Activated T-cell treated with anti-CD3 and anti-CD28 coated beads for 4 hours (primary cell): ENCODE measurements around the gene C1QTNF8.
"Not testable (repeated sequence)": the region's sequence is repeated elsewhere in the genome, so short reads cannot be mapped to it uniquely, and the experiment has no call there.

ENCODE experiments used
- DNase-seq: peaks from one replicate; pipeline ENCODE4 v3.0.0-alpha.2; 2020

Gene C1QTNF8

DNA sequence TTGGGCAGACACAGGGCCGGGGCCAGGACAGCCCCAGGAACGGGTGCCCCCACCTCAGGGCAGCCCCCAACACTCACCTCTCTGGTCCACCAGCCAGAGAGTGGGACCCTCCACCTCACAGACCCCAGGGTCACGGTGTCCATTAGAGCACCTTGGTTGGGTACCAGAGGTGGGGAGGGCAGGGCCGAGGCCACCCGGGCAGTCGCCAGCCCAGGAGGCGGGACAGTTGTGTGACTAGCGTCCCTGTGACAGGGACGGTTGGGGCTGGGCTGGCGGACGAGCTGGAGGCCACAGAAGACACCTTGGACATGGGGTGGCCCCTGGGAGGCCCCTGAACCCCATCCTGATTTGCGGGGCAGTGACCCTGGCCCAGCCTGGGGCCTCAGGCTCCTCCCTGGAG, 11.7 kb upstream of the C1QTNF8 start:
- DNase-seq, result no peak

DNA sequence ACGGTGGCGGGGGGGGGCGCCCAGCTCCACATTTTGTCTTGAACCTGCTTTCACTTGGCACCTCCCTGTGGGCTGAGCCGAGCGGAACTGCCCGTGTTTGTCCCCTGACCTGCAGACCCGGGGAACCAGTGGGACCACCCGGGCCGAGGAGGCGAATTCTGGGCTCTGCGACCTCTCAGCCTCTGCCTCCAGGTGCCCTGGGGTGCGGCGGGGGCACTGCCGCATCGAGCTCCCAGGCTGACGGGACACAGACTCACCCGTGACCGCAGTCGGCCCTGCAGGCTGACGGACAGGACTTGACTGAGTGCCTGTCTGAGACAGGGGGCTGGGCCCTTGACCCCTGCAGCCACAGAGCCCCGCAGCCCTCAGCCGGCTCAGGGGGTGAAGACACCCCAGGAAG, 11.1 kb upstream of the C1QTNF8 start:
- DNase-seq, result no peak

DNA sequence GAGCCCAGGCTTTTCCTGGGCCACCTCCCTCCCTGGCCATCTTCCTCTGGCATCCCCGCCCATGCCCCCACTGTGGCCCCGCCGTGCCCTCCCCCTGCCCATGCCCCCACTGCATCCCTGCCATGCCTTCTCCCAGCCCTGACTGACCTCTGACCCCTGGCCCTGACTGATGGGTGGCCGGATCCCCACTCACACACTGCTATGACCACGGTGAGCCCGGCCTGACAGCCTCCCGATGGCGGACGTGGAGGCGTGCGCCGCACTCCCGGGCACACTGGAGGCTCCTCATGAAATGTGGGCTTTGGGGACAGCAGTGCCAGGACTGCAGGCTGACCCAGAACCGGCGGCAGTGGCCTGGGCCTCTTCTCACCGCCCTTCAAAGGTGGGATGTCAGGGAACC, 10.6 kb upstream of the C1QTNF8 start:
- DNase-seq, result no peak

GRCh38 chr16:1105888-1106620, 10.0 kb upstream of the C1QTNF8 start:
- DNase-seq, result peak; percentile 24

- DNase-seq, result no peak
These were observed 7.6 kb upstream of the C1QTNF8 start for GRCh38 chr16:1103636-1103980.

- DNase-seq, result peak; percentile 54
These were observed 7.0 kb upstream of the C1QTNF8 start for GRCh38 chr16:1102921-1103635.

- DNase-seq, result no peak
These were observed 6.3 kb upstream of the C1QTNF8 start for GRCh38 chr16:1102333-1102700.

DNA sequence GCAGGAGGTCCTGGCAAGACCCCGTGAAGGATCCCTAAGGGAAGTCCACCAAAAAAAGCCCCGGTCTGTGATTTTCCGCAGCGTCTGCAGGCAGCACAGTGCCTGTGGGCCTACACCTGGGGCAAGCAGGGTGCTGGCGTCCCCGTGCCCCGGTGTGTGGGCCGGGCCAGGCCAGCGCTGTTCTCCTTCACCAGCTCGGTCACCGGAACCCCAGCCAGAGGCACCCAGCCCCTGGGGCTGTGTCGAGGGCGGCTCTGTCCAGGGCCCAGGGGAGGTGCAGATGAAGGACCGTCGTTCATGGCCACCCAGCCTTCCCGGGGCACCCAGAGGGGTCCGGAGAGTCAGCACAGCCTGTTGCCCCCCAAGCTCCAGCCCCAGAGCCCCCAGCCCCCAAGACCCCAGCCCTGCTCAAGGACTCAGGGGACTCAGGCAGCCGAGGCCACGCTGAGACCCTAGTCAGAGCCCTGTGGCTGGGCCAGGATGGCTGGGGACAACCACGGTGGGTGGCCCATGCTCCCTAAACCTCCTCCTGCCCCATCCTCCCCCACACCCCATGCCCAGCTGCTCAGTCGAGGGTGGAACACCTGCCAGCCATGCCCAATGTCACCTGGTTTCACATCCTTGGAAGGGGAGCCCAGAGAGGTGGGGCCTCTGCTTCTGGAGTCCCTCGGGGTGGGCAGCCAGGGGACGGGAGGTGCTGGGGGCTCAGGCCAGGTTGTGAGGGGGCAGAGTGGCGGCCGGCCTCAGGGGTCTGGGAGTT, 5.7 kb upstream of the C1QTNF8 start:
- DNase-seq, result no peak

DNA sequence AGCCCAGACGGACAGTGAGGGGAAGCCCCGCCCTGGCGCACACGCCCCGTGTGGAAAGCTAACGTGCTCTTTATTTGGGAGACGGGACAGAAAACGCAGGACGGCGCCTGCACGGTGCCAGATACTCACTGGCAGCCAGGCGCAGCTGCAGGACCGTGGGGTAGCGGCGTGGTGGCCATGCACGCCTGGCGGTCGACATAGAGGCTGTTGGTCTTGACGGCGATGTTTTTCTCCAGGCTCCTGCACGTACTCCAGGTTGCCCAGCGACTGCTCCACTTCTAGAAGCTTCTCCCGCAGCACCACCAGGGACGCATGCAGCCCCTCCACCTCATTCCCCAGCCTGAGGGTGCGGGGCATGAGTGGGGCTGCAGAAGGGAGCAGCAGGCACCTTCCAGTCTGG, 5.1 kb upstream of the C1QTNF8 start:
- no peak for DNase-seq

DNA sequence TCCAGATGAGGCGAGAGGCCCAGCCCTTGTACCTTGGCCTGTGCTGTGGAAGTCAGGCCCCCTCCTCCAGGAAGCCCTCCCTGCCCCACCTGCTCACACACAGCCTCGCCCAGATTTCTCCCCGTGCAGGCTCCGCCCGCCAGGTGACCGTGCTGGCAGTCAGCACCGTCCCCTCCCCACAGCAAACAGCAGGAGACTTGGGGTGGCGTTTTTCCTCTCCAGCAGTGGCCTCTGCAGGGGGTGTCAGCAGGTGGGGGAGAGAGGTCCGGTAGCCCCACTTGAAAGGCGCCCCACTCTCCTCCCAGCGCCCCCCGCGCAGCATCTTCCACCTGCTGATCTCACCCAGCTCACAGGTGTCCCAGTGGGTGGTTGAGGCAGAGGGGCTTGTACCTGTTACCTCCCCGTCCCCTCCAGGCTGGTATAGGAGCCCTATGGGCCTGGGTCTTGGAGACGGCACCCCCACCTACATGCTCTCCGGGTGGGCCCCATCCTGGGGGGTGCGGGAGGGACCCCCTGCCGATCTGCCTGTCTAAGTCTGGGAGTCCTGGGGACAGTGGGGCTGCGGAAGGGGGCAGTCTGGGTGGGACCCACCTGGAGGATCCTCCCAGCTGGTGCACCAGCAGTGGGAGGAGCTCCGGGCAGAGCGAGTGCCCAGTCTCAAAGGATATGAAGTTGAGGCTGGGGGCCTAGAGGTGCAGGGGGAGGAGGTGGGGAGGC, 4.2 kb upstream of the C1QTNF8 start:
- no peak for DNase-seq

DNA sequence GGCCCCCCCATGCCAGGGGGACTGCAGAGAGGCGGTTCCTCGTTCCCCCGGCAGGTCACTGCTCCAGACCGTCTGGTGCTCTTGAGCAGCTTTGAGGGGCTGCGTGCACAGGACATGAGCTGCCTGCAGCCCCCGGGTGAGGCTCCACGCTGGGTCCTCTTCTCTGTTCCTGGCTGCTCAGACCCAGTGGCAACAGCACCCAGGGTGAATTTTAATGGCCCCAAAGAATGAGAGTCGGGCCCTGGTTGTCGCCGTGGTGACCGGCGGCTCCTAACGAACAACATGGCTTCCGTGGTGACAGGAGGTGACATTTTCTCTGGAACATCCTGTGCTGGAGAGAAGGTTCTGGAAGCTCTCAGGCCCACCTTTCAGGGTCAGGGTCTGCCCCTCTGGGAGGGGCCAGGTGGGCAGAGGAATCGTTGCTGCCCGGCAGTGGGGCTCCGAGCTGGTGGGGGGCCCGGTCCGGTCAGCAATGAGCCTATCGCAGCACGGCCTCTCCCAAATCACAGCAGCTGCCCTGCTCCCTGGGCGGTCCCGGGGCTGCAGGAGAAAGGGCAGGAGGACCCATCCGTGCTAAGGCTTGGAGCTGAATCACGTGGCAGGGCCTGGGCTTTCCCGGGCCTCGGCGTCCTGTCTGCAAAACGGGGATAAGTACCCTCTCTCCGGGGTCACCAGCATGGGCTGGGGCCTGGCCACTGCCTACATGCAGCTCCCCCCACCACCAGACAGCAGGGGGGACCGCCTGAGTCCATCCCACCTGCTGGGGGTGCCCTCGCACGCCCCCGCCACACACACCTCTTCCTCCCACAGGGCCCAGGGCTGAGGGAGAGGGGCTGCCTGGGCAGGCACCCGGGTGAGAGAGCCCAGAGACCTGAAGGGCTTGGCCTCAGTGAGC, 3.4 kb upstream of the C1QTNF8 start:
- no peak for DNase-seq

DNA sequence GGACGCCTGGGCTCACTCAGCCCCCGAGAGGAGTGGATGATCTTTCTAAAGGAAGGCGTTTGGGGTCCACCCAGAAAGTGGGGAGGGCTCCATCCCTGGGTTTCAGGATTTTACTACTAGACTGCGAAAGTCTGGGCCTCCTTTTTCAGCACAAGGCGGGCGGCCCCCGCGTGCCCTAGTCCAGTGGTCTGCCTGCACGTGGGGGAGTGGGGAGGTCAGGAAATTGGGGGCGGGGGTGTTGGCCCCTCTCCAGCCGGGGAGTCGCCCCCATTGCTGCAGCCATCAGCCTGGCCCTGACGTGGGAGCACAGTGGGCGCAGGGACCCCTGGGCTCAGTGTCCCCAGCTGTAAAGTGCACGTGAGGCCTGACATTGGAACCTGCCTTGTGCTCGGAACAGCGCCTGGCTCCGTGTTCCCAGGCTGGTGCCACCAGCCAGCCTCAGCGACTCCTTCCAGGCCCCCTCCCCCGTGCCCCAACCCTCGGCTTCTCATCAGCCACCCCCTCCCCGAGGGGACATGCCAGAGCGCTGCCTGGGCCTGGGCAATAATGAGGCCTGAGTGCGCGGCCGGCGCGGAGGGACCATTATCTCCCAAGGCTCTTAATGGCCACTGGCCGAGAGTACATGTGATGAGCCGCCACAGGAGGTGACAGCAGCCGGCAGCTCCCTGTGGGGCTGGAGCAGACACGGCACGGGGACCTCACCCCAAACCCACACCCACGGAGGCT, 2.4 kb upstream of the C1QTNF8 start:
- DNase-seq, result no peak

GRCh38 chr16:1097800-1098199, 1.8 kb upstream of the C1QTNF8 start:
- DNase-seq, result no peak

DNA sequence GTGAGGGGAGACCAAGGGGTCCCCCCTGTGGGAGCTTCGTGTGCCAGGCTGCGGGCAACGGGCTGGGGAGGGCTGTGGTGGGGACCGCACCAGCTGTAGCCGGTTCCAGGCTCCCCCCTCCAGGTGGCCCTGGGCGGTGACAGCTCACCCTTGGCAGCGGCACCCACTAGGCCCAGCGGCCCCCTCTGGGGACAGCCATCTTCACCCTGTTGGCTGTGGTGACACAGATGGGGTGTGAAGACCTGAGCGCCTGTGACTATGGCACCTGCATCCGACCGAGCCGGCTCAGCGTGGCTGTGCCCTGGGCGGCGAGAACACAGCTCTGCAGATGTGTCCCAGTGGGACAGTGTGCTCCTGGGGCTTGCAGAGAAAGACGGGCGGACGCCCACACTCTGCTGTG, 1.1 kb upstream of the C1QTNF8 start:
- DNase-seq, result no peak

DNA sequence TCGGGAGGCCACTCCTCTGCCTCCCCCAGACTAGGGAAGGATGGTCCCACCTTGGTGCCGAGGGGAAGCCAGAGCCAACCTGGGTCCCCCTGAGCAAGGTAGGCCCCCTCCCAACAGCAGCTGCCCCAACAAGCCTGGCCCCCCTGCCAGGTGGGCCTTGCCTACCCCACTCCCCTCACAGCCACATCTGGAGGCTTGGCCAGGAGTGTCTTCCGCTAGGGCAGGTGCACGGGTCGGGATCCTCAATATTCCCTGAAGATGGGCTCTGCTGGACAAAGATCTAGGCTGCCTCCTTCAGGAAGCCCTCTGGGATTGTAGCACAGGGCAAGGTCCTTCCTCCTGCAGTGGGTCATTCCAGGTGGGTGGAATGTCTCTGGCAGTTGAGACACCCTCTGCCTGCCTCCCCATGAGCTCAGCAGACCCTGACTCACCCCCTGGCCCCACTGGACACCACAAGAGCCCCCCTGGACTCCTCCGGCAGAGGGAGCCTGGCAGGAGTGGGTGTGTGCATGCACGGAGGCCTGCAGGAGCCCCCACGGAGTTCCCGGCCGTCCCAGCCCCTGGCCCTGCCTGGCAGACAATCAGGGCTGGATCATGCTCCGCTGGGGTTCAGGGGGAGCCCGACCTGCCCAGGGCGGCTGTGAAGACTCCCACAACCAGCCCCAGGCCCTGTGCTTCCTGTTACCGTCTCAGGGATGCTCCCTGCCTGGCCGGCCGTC, 435 bp downstream of the C1QTNF8 start:
- no peak for DNase-seq

DNA sequence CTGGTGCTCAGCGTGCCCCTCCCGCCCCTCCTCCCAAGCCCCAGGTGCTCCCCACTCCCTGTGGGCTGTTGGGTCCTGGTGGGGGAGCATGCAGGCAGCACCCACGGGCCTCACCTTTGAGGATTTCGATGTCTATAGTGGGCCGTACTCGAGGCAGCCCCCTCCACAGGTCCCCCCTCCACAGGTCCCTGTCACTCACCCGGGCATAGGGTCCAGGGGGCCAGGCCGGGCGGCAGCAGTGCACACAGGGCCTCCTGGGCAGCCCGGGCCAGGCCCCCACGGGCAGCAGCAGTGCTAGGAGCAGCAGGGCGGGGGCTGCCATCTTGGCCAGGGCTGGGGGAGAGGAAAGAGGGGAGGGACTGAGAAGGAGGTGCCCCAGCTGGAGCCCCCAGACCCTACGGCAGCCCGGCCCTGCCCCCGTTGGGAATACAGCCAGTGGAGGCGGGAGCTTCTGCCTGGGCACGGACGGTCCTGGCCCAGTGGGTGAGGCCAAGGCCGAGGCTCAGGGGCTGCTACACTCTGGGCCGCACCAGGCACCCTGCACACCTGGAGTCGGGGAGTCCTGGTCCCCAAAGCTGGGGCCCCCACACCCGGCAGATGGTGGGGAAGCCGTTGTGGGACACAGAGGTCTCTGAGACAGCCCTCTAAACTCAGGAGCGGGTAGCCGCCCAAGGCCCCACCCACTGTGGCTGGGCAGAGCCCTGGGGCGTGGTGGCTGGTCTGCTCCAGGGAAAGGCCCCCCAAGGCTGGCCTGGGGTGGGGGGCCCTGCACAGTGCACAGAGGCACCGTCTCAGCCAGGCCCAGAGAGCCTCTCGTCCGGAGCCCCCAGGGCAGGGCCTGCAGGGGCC, 1.2 kb downstream of the C1QTNF8 start:
- no peak for DNase-seq

DNA sequence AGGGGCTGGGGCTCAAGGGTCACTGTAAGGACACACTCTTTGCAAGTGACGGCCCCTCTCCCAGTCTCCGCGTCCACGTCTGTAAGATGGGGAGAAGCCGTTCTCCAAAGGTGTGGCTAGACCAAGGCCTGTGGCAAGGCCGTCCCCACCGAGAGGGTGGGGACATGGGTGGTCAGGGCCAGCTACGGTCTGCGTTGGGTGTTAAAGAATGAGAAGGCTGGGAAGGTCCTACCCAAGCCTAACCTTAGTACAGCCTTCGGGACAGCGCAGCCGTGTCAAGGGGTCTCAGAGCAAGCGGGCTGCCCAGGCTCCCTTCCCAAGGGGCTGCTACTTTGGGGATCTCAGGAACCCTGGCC, 1.9 kb downstream of the C1QTNF8 start:
- no peak for DNase-seq

GRCh38 chr16:1093284-1094123, 2.5 kb downstream of the C1QTNF8 start:
- no peak for DNase-seq

GRCh38 chr16:1092685-1093283, 3.3 kb downstream of the C1QTNF8 start:
- not testable (repeated sequence) for DNase-seq
